IMR-90 (cell line): Measurements from ENCODE around the gene DMAP1.

Experiments used
- CTCF ChIP-seq: conservative IDR thresholded peaks from 2 replicates; pipeline ENCODE4 v1.5.1; 2012; ENCODE audit warnings: mild to moderate bottlenecking, low read depth, low read length, improper control_type of control experiment
- MAZ ChIP-seq: IDR thresholded peaks from 2 replicates; pipeline ENCODE4 v1.6.1; 2012; ENCODE audit warnings: low read depth, mild to moderate bottlenecking, low read length, improper control_type of control experiment, moderate library complexity, borderline replicate concordance
- MXI1 ChIP-seq: IDR thresholded peaks from 2 replicates; pipeline ENCODE4 v1.6.1; 2012; ENCODE audit warnings: low read depth, mild to moderate bottlenecking, low read length, moderate library complexity, borderline replicate concordance
- POLR2A ChIP-seq: IDR thresholded peaks from 2 replicates; pipeline ENCODE4 v1.6.1; 2012; ENCODE audit warnings: mild to moderate bottlenecking, low read depth, low read length
- TF ChIP-seq, protein P1 (sequence below): fragments of 150-350 bp; IDR thresholded peaks from 2 replicates; pipeline ENCODE4 v1.6.1; 2017; ENCODE audit warnings: mild to moderate bottlenecking, antibody characterized with exemption, low read length, low read depth

DNA sequence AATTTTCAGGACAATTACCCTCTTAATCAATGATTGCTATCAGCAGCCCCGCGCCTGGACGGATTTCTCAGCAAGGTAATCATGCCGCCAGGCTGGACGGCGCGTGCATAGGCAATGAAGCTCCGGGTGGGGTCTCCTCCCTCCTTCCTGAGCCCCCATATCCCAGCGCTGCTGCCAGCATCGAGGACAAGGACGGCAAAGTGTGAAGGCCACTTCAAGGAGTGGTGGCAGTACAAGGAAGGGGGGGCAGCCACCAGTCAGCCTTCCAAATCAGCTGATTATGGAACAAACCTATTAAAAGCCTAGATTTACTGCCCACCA, 51.1 kb downstream of the DMAP1 start:
- TF ChIP-seq MXI1 (no peak), MAZ (no peak), CTCF (no peak), POLR2A (no peak)
- TF ChIP-seq, protein P1, sequence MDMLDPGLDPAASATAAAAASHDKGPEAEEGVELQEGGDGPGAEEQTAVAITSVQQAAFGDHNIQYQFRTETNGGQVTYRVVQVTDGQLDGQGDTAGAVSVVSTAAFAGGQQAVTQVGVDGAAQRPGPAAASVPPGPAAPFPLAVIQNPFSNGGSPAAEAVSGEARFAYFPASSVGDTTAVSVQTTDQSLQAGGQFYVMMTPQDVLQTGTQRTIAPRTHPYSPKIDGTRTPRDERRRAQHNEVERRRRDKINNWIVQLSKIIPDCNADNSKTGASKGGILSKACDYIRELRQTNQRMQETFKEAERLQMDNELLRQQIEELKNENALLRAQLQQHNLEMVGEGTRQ, result no peak
